Measurements from ENCODE around the gene DPY19L2. TPM values are rescaled to one million over a fixed set of nuclear protein-coding genes. Genes with fewer than 3 reads are reported as not detected.
"Not testable (repeated sequence)": the region's sequence is repeated elsewhere in the genome, so short reads cannot be mapped to it uniquely, and the experiment has no call there.

The DPY19L2 gene
- polyA plus RNA-seq, 1 donor = 12.6 TPM

- DNase-seq = peak; percentile 3 to 45
- H3K36me3 ChIP-seq (ENCODE audit: control insufficient read depth, insufficient read depth, low read length); H3K27ac ChIP-seq (ENCODE audit: low read length); H3K4me1 ChIP-seq (ENCODE audit: control insufficient read depth, insufficient read depth, low read length); H3K27me3 ChIP-seq (ENCODE audit: control insufficient read depth, insufficient read depth, low read length); H3K9me3 ChIP-seq (ENCODE audit: control insufficient read depth, low read depth, low read length): not testable (repeated sequence)
- peak overlapping the region; percentile 93 for H3K4me3 ChIP-seq (ENCODE audit: low read length)
- no CpG with 5 or more reads among the region's 44 CpGs for WGBS (ENCODE audit: insufficient coverage, low lambda C conversion rate)
Measured at GRCh38 chr12:63668800-63669365, 590 bp upstream of the DPY19L2 start.

GRCh38 chr12:63663005-63663404 lies 5.3 kb downstream of the DPY19L2 start:
- not testable (repeated sequence) for H3K36me3 ChIP-seq (ENCODE audit: control insufficient read depth, insufficient read depth, low read length); H3K27me3 ChIP-seq (ENCODE audit: control insufficient read depth, insufficient read depth, low read length); H3K4me3 ChIP-seq (ENCODE audit: low read length); DNase-seq; H3K27ac ChIP-seq (ENCODE audit: low read length); H3K9me3 ChIP-seq (ENCODE audit: control insufficient read depth, low read depth, low read length); H3K4me1 ChIP-seq (ENCODE audit: control insufficient read depth, insufficient read depth, low read length)
- 85% methylated on average over 4 of the region's 7 CpGs for WGBS (ENCODE audit: insufficient coverage, low lambda C conversion rate)

- not testable (repeated sequence) for H3K4me3 ChIP-seq (ENCODE audit: low read length); H3K27me3 ChIP-seq (ENCODE audit: control insufficient read depth, insufficient read depth, low read length); H3K36me3 ChIP-seq (ENCODE audit: control insufficient read depth, insufficient read depth, low read length); H3K27ac ChIP-seq (ENCODE audit: low read length); DNase-seq; H3K4me1 ChIP-seq (ENCODE audit: control insufficient read depth, insufficient read depth, low read length); H3K9me3 ChIP-seq (ENCODE audit: control insufficient read depth, low read depth, low read length)
- no CpG with 5 or more reads among the region's 3 CpGs for WGBS (ENCODE audit: insufficient coverage, low lambda C conversion rate)
Measured at GRCh38 chr12:63658501-63658900, 9.8 kb downstream of the DPY19L2 start.

GRCh38 chr12:63656407-63656806 lies 11.9 kb downstream of the DPY19L2 start:
- H3K27ac ChIP-seq (ENCODE audit: low read length); H3K4me1 ChIP-seq (ENCODE audit: control insufficient read depth, insufficient read depth, low read length); H3K4me3 ChIP-seq (ENCODE audit: low read length); H3K36me3 ChIP-seq (ENCODE audit: control insufficient read depth, insufficient read depth, low read length); H3K9me3 ChIP-seq (ENCODE audit: control insufficient read depth, low read depth, low read length); DNase-seq; H3K27me3 ChIP-seq (ENCODE audit: control insufficient read depth, insufficient read depth, low read length): not testable (repeated sequence)
- WGBS (ENCODE audit: insufficient coverage, low lambda C conversion rate) = no CpG with 5 or more reads among the region's 2 CpGs

GRCh38 chr12:63655543-63656257 lies 12.6 kb downstream of the DPY19L2 start:
- H3K4me1 ChIP-seq (ENCODE audit: control insufficient read depth, insufficient read depth, low read length); H3K27ac ChIP-seq (ENCODE audit: low read length); H3K4me3 ChIP-seq (ENCODE audit: low read length); H3K36me3 ChIP-seq (ENCODE audit: control insufficient read depth, insufficient read depth, low read length); H3K27me3 ChIP-seq (ENCODE audit: control insufficient read depth, insufficient read depth, low read length); H3K9me3 ChIP-seq (ENCODE audit: control insufficient read depth, low read depth, low read length); DNase-seq: not testable (repeated sequence)
- WGBS (ENCODE audit: insufficient coverage, low lambda C conversion rate) = no CpG with 5 or more reads among the region's 5 CpGs

GRCh38 chr12:63654481-63654880 lies 13.8 kb downstream of the DPY19L2 start:
- not testable (repeated sequence) for DNase-seq; H3K9me3 ChIP-seq (ENCODE audit: control insufficient read depth, low read depth, low read length); H3K27me3 ChIP-seq (ENCODE audit: control insufficient read depth, insufficient read depth, low read length); H3K27ac ChIP-seq (ENCODE audit: low read length); H3K36me3 ChIP-seq (ENCODE audit: control insufficient read depth, insufficient read depth, low read length); H3K4me3 ChIP-seq (ENCODE audit: low read length); H3K4me1 ChIP-seq (ENCODE audit: control insufficient read depth, insufficient read depth, low read length)
- WGBS (ENCODE audit: insufficient coverage, low lambda C conversion rate) = 90% methylated on average over 3 of the region's 5 CpGs

GRCh38 chr12:63649517-63649916 lies 18.8 kb downstream of the DPY19L2 start:
- H3K27me3 ChIP-seq (ENCODE audit: control insufficient read depth, insufficient read depth, low read length); H3K4me1 ChIP-seq (ENCODE audit: control insufficient read depth, insufficient read depth, low read length): not testable (repeated sequence)
- WGBS (ENCODE audit: insufficient coverage, low lambda C conversion rate) = no CpG with 5 or more reads among the region's 1 CpG

GRCh38 chr12:63643381-63644140 lies 24.7 kb downstream of the DPY19L2 start:
- H3K27me3 ChIP-seq (ENCODE audit: control insufficient read depth, insufficient read depth, low read length); H3K4me1 ChIP-seq (ENCODE audit: control insufficient read depth, insufficient read depth, low read length); H3K36me3 ChIP-seq (ENCODE audit: control insufficient read depth, insufficient read depth, low read length); H3K4me3 ChIP-seq (ENCODE audit: low read length); H3K9me3 ChIP-seq (ENCODE audit: control insufficient read depth, low read depth, low read length): not testable (repeated sequence)
- WGBS (ENCODE audit: insufficient coverage, low lambda C conversion rate) = no CpG with 5 or more reads among the region's 5 CpGs
- peak overlapping the region; percentile 29 for H3K27ac ChIP-seq (ENCODE audit: low read length)
- peak in 1 of 2 donors; percentile 2 for DNase-seq

More at GRCh38 chr12:63649517-63649916, 18.8 kb downstream of the DPY19L2 start:
- not testable (repeated sequence) for H3K36me3 ChIP-seq (ENCODE audit: control insufficient read depth, insufficient read depth, low read length); DNase-seq; H3K9me3 ChIP-seq (ENCODE audit: control insufficient read depth, low read depth, low read length); H3K27ac ChIP-seq (ENCODE audit: low read length); H3K4me3 ChIP-seq (ENCODE audit: low read length)

GRCh38 chr12:63624258-63624657 lies 44.0 kb downstream of the DPY19L2 start:
- not testable (repeated sequence) for H3K27ac ChIP-seq (ENCODE audit: low read length); H3K4me1 ChIP-seq (ENCODE audit: control insufficient read depth, insufficient read depth, low read length); H3K4me3 ChIP-seq (ENCODE audit: low read length); H3K9me3 ChIP-seq (ENCODE audit: control insufficient read depth, low read depth, low read length); DNase-seq; H3K27me3 ChIP-seq (ENCODE audit: control insufficient read depth, insufficient read depth, low read length); H3K36me3 ChIP-seq (ENCODE audit: control insufficient read depth, insufficient read depth, low read length)
- WGBS (ENCODE audit: insufficient coverage, low lambda C conversion rate) = 100% methylated on average over 2 of the region's 4 CpGs

GRCh38 chr12:63615544-63615943 lies 52.7 kb downstream of the DPY19L2 start:
- not testable (repeated sequence) for DNase-seq; H3K4me1 ChIP-seq (ENCODE audit: control insufficient read depth, insufficient read depth, low read length); H3K4me3 ChIP-seq (ENCODE audit: low read length); H3K36me3 ChIP-seq (ENCODE audit: control insufficient read depth, insufficient read depth, low read length); H3K27ac ChIP-seq (ENCODE audit: low read length); H3K27me3 ChIP-seq (ENCODE audit: control insufficient read depth, insufficient read depth, low read length); H3K9me3 ChIP-seq (ENCODE audit: control insufficient read depth, low read depth, low read length)
- WGBS (ENCODE audit: insufficient coverage, low lambda C conversion rate) = no CpG with 5 or more reads among the region's 1 CpG
